Epithelial cell of proximal tubule (primary cell): ENCODE measurements around the gene LRRK1. TPM values are rescaled to one million over a fixed set of nuclear protein-coding genes. Genes with fewer than 3 reads are reported as not detected.

Experiments
- DNase-seq: peaks from one replicate; pipeline ENCODE4 v3.0.0-alpha.2; 2011; ENCODE audit warnings: low read depth
- H3K4me3 ChIP-seq: 2 replicates; pipeline ENCODE4 v1.5.1; 2011; ENCODE audit warnings: low read depth, mild to moderate bottlenecking, low read length
- total RNA-seq: library from RNA; depleted of rRNA; stranded (reverse); fragments of >200 nt; gene quantifications from 2 replicates; pipeline ENCODE4 v1.2.3, GENCODE V29; 2015
- TF ChIP-seq, protein P1 (sequence below): conservative IDR thresholded peaks from 2 replicates; pipeline ENCODE4 v1.5.1; 2012; ENCODE audit warnings: low read depth, mild to moderate bottlenecking, low read length

The LRRK1 gene
- total RNA-seq, 1 donor from 2014 or later, result 8.1 TPM

DNA sequence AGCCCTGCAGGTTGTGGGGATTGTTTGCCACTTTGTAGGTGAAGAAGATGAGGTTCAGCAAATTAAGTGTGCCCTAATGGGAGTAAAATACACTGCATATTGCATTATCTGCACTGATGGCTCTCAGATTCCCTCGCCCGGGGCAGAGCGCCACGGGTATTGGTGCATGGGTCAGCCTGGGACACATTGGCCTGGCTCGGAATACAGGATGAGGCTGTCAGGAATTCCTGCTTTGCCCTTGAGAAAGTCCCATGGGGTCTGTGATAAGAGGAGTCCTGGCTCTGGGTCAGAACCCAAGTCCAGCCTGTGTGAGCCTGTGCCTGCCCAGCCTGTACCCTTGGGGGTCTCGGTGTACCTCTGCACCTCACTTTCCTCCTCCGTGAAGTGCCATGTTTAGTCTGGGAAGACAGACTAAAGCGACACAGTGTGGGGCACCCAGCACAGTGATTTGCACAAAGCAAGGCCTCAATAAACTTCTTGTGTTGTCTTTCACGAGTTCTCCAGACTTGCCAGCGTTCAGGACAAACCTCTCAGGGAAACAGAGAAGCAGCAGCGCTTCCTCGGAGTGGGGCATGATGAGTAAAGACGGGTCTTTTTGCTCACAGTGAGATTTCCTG is 107.6 kb downstream of the LRRK1 start:
- TF ChIP-seq, protein P1, sequence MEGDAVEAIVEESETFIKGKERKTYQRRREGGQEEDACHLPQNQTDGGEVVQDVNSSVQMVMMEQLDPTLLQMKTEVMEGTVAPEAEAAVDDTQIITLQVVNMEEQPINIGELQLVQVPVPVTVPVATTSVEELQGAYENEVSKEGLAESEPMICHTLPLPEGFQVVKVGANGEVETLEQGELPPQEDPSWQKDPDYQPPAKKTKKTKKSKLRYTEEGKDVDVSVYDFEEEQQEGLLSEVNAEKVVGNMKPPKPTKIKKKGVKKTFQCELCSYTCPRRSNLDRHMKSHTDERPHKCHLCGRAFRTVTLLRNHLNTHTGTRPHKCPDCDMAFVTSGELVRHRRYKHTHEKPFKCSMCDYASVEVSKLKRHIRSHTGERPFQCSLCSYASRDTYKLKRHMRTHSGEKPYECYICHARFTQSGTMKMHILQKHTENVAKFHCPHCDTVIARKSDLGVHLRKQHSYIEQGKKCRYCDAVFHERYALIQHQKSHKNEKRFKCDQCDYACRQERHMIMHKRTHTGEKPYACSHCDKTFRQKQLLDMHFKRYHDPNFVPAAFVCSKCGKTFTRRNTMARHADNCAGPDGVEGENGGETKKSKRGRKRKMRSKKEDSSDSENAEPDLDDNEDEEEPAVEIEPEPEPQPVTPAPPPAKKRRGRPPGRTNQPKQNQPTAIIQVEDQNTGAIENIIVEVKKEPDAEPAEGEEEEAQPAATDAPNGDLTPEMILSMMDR, result no peak
- no peak for DNase-seq
- H3K4me3 ChIP-seq, result no peak overlapping the region

DNA sequence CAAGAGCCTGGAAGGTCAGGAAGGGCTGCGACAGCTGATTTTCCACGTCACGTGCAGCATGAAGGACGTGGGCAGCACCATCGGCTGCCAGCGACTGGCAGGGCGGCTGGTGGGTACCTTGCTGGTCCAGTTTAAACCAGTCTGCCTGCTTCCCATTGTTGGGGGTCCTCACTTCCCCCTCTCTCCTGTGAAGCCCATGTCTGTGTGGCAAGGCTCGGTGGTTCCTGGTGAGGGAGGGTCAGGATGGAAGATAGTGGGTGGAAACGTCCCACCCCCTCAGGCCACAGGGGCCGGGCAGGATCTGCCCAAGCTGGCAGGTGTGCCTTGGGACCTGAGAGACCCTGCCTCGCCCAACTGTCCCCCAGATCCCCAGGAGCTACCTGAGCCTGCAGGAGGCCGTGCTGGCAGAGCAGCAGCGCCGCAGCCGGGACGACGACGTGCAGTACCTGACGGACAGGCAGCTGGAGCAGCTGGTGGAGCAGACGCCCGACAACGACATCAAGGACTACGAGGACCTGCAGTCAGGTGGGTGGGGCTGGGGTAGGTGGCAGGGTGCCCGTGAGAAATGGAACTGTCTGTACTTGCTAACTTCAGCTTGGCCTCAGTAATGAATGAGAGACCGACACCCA is 108.2 kb downstream of the LRRK1 start:
- TF ChIP-seq, protein P1, result no peak
- no peak overlapping the region for H3K4me3 ChIP-seq
- no peak for DNase-seq

DNA sequence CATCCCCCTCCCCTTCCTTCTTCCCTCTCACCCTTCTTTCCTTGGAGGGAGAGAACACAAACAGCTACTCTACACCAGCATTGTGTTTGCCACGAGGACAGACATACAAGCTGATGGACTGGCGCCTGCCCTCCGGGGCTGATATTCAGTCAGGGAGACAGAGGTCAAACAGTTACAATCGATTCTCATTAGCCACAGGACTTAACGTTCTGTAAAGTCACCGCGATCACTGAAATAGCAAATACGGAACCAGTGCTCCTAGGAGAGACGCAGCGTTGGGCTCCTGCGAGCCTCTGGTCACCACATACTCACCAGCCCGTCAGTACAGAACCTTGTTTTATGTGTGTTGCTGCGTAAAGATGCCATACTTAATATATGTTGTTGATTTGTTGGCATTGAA is 108.8 kb downstream of the LRRK1 start:
- no peak overlapping the region for H3K4me3 ChIP-seq
- TF ChIP-seq, protein P1, result no peak
- no peak for DNase-seq

DNA sequence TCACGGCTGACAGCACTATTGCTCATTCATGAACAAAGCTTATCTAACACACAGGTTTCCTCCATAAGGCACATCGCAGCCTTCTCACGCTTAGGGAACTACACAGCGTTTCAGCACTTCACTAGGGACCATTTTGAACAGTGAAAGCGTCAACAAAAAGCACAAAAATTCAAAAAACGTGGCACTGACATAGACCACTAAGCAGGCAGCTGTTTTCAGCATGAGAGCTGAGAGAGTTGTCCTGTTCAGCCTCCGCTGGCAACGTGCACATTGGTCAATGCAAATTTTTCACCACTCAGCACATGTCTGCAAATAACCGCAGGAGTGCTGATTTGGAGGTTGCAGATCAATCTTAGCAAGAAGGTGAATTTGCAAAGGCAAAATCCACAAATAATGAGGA is 109.2 kb downstream of the LRRK1 start:
- DNase-seq, result no peak
- TF ChIP-seq, protein P1, result no peak
- no peak overlapping the region for H3K4me3 ChIP-seq

DNA sequence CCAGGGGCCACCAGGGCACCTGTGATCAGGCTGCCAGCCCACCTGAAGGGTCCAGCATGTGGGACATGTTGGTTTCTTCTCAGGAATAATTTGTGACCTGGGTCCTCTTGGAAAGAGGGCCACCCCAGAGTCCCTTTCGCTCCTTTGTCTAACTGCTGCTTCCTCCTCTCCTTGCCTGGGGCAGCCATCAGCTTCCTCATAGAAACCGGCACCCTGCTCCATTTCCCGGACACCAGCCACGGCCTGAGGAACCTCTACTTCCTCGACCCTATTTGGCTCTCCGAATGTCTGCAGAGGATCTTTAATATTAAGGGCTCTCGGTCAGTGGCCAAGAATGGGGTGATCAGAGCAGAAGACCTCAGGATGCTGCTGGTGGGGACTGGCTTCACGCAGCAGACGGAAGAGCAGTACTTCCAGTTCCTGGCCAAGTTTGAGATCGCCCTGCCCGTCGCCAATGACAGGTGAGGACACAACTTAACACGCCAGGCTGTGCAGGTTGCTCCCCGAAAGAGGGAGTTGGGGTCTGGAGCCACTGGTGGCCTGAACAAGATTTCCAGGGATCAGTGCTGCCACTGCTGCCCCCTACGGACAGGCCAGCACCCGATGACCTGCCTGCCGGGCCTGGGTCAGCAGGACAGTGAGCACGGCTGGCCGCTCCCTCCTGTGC is 109.7 kb downstream of the LRRK1 start:
- TF ChIP-seq, protein P1, result no peak
- DNase-seq, result no peak
- no peak overlapping the region for H3K4me3 ChIP-seq

DNA sequence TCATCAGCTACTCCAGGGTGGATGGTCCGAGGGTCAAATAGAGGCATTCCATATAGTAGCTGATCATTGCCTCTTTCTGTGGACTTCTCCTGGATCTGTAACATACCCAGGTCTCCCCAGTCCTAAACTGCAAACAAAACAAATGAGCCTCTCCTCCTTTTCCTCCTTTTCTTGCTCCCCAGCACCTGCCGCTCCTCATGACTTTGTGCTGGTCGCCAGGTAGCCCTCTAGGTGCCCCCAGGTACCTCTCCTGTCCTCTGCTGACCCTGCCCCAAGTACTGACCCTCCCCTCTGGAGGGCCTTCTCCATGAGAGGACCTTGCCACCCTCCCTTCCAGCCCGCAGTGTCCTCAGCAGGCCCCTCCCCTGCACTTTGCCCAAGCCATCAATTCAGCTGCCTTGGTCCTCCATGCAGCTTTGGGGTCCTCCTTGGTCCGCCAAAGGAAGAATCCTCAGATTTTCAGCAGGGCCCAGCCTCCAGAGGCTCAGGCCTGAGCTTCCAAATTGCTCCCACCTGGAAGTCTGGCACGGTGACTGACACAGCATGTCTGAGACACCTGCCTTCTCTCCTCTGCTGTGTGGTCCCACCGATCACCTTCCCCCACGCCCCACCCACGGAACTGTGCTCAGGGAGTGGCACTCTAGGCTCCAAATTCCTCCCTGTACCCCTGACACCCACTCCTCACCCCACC is 111.0 kb downstream of the LRRK1 start:
- no peak overlapping the region for H3K4me3 ChIP-seq
- TF ChIP-seq, protein P1, result no peak
- DNase-seq, result no peak
